GM21529 (cell line): ENCODE measurements around the gene PLA2G2F.

Experiments used
- ATAC-seq: cut with Tn5 transposase; IDR thresholded peaks from one replicate; pipeline ENCODE4 v1.9.1; 2021; ENCODE audit not compliant: unreplicated experiment

PLA2G2F gene

DNA sequence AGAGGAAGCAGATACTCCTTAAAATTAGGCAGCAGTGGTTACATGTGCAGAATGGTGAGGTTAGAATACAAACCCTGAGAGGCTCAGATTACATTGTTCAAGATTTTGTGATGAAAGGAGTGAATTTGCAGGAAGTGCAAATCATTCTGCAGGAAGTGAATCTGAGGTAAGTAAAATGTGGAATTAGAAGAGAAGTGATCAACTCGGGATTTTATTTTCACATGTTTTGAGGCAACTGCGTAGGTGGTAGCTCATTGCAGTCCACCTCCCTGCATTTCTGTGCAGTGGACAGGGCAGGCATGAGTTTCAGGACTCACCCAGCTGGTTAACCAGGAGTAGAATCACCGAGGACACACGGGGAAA is 49.3 kb downstream of the PLA2G2F start:
- no peak for ATAC-seq

- ATAC-seq, result no peak
These were observed 50.5 kb downstream of the PLA2G2F start for GRCh38 chr1:20189664-20190063.

DNA sequence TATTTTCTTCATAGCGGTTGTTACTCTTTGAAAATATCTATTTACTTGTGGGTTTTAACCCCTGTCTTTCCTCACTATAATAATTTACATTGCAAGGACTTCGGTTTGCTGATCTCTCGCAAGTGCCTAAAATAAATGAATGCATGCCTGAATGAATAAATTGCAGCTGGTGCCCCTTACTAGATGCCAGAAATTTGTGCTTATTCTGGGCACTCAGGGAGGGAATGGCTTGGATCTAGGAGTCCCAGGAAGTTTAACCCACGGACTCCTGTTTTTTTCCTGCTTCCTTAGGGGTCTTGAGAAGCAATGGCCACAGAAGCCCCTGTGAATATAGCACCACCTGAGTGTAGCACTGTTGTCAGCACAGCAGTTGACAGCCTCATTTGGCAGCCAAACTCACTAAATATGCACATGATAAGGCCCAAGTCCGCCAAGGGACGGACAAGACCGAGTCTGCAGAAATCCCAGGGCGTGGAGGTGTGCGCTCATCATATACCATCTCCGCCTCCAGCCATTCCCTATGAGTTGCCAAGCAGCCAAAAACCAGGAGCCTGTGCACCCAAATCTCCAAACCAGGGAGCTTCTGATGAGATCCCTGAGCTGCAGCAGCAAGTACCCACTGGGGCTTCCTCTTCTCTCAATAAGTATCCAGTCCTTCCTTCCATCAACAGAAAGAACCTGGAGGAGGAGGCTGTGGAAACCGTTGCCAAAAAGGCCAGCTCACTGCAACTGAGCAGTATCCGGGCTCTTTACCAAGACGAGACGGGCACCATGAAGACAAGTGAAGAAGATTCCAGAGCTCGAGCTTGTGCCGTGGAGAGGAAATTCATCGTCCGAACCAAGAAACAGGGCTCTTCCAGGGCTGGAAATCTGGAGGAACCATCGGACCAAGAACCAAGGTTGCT is 51.4 kb downstream of the PLA2G2F start:
- no peak for ATAC-seq

GRCh38 chr1:20191266-20191825 is 52.2 kb downstream of the PLA2G2F start:
- no peak for ATAC-seq

DNA sequence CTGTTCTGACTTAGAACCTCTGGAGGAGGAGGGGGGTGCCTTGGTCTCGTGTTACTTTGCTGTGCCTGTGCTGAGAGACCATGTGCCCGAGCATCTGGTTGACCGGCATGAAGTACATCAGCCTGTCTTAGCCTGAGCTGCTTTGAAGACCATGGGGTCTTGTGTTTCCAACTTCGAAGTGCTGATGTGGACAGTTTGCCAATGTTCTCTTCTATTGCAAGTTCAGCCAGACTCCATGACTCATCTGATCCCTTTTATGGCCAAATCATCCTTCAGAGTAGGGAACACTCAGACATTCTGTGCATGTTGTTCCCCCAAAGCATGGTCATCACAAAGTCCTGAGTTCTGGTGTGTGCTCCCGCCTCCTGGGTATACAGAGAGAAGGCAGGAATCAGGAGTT is 53.2 kb downstream of the PLA2G2F start:
- ATAC-seq, result no peak

DNA sequence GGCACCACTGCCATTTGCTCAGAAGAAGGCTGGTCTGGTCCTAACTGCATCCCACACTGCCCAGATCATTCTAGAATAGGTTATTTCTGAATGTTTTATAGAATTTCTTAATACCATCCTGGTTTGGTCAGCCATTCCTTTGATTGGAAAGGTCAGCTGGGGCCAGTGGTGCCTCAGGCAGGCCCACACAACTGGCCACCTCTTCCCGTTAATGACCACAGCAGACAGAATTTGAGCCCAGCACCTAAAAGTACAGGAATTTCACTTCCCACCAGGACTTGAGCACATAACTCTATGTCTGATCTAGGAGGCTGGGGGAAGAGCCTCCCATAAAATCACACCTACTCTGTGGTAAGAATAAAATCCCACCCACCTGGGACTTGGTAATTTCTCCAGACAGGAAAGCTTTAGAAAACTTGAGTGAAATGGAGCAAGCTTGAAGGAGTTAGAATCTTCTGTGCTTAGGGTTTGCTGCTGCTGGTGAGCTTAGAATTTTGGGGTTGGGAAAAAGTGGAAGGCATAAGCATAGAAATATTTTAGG is 53.8 kb downstream of the PLA2G2F start:
- ATAC-seq, result no peak

DNA sequence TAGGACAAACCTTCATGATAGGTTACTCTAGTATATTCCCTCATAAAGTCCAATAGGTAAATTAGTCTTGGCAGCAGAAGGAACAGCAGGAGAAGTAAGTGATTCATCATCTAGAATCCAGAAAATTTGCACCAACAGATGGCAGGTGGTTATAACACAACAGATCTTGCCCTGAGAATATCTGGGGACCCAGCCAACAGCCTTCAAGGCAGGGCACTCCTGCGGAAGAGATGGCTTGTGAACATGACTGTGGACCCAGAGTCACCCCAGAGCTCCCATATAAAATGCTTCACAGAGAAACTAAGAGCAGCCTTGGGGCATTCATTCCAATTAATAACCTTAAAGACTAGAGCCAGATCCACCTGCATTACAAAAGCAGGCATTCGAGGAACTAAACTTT is 55.1 kb downstream of the PLA2G2F start:
- no peak for ATAC-seq

- no peak for ATAC-seq
These were observed 55.8 kb downstream of the PLA2G2F start for GRCh38 chr1:20194757-20195461.

- ATAC-seq, result no peak
These were observed 56.3 kb downstream of the PLA2G2F start for GRCh38 chr1:20195462-20195780.

DNA sequence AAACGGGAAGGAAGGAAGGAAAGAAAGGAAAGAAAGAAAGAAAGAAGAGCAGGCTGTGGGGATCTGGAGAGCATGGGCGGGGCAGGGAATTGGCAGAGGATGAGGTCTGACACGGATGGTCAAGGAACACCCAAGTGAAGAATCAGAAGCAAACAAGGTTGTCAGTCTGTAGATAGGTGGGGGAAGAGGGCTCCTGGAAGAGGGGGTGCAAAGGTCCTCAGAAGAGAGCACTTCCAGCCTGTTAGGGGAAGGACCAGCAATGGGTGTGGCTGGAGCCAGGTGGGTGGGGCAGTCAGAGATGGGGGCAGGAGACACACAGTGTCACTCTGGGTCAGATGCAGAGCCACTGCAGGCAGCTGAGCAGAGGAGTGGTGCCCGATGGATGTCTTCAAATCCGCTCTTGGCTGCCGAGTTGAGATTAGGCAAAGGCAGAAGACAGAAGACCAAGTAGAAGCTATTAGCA is 58.2 kb downstream of the PLA2G2F start:
- no peak for ATAC-seq

- no peak for ATAC-seq
These were observed 59.2 kb downstream of the PLA2G2F start for GRCh38 chr1:20198296-20198695.

DNA sequence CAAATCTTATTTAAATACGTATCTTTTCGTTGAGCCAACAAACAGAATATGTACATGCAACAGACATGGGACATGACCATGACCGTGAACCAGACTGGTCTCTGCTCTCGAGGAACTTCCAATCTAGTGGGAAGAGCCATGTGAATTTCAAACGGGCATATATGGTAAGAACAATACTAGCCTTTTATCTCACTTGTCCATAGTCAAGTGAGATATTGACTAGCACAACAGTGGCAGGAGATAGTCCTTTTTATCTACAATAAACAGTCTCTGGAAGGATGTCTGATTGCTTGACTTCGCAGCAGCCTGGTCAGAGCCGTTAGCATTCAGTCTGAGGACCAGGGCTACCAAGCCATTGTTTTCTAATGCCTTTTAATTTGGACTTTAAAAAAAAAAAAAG is 59.8 kb downstream of the PLA2G2F start:
- ATAC-seq, result no peak

DNA sequence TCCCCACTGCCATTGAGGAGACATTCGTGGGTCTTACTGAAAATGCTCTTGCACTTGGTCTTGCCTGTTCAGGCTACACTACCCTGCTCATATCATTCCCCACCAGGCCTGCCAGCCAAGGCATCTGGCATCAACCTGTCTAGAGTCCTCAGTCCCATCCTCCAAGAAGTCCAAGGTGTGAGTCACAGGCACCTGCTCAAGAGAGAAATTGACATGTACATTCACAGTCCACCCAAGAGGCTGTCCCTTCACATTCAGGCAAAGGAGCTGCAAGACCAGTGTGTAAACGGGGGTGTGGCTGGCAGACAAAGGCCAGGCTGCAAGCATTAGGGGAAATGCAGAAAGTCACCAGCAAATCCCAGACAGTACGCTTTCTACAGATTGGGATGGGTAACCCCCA is 60.3 kb downstream of the PLA2G2F start:
- ATAC-seq, result no peak

DNA sequence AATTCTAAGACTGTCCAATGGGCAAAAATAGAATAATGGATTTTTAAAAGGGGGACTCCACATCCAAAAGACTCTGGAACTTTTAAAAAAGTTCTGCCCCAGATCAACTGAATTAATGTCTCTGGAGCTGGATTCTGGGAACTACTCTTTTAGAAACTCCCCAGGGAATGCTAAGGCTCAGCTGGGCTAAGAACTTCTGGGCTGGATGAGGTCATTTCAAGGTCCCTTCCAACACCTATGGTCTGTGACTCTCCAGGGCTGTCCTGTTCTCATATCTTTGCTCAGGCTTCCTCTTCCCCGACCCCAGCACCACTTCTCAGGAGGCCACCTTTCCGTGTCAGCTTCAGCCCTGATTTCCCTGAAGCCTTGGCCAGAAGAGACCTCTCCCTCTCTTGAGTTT is 60.7 kb downstream of the PLA2G2F start:
- no peak for ATAC-seq
